GM19372 (cell line): Measurements from ENCODE around the gene FAXC.

Experiments used
- ATAC-seq: cut with Tn5 transposase; IDR thresholded peaks from one replicate; pipeline ENCODE4 v1.9.1; 2021; ENCODE audit warnings: mild to moderate bottlenecking, low read depth, moderate library complexity; ENCODE audit not compliant: unreplicated experiment

Gene FAXC

DNA sequence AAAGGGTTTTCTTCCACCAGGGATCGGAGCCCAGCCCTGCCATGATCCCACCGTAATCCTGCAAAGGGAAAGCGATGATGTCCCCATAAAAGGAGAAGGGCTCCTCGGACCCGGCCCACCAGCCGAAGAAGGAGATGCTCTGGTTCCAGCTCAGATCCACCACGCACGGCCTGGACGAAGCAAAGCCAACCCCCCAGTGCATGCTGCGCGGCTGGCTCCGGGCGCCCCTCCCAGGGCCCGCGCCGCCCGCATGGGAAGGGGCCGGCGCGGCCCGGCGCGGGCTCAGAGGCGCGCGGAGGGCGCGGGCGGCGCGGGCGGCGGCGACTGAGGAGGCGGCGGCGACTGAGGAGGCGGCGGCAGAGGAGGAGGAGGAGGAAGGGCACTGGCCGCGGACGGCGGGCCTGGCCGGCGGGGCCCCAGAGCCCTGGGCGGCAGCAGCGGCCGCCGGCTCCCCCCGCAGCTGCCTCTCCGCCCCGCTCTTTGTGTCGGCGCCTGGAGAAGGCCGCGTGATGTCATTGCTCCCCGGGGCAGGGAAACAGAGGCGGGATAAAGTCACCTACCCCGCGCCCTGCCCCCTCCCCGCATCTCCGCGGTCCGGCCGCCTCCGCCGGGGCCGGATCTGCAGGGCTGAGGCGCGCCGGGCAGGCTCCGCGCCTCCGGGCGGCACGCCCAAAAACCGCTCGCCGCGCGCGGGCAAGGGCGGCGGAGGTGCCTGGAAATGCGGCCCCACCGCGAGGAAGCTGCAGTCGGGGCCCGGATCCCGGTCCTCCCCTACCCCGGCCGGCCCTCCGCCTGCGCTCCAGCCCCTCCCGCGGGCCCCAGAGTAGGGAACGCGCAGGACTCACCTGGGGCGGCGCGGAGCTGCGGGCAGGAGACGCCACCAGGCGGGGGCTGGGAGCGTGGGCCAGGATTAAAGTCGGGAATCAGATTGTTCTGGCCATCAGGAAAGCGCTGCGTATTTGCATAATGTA is at the start of gene FAXC:
Gene FAXC (minus strand): TSS at position 504 of the 971 bp plus-strand sequence. CDS start 302 bp downstream, at position 202.
- ATAC-seq = peak; percentile 47

DNA sequence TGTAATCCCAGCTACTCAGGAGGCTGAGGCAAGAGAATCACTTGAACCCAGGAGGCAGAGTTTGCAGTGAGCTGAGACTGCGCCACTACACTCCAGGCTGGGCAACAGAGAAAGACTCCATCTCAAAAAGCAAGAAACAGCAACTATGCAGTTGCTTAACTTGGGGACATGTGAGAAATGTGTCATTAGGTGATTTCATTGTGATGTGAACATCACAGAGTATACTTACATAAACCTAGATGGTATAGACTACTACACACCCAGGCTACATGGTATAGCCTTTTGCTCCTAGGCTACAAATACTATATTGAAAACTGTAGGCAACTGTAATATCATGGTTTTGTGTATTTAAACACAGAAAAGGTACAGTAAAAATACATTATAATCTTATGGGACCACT is 47.8 kb upstream of the FAXC start:
- no peak for ATAC-seq

DNA sequence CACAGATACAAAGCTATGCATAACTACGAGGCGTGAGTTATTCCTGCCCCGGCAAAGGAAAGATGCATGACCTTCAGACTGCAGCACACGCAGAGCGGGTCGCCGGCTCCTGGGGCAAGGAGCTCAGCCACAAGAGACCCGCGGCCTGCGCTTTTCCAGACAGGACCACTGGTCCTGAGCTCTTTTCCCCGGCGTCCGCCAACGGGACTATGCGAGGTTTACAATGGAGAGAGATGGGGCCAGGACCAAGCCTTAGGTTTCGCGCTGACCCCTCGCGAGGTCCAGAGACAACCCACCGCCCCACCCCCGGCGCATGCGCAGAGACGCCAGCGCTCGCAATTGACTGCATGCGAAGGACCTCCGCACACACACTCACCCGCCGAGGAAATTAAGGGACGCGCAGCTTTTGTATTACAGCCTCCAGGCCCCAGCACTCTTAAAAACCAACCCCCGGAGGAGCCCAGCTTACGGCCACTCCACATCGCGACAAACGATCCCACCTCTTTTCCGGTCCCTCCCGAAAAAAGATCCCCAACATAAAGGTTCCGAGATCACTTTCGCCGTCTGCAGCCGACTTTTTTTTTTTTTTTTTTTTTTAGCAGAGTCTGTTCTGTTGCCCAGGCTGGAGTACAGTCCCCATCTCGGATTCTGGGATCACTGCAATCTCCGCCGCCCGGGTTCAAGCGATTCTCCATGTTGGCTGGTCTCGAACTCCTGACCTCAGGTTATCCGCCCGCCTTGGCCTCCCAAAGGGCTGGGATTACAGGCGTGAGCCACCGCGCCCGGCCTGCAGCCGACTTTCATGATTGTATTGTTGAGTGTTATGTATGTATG is 44.4 kb upstream of the FAXC start, which contains the start of gene COQ3:
Gene COQ3 (minus strand): TSS at position 498 of the 834 bp plus-strand sequence. CDS start 16 bp downstream, at position 482.
- peak; percentile 72 for ATAC-seq

DNA sequence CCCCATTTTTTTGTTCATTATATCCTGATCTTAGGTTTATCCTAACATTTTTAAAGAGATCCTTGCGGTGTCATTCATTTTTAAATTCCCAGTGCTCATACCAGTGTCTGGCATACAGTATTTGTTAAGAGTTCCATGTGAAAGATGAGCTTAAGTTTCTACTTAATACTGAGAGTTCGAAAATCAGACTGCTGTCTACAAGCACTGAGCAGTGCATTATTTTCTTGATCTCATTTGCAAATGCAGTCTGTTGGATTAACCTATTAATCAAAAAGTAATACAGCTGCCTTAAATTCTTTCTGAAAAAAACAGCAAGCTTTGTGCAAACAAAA is 43.9 kb upstream of the FAXC start:
- ATAC-seq = peak; percentile 28

DNA sequence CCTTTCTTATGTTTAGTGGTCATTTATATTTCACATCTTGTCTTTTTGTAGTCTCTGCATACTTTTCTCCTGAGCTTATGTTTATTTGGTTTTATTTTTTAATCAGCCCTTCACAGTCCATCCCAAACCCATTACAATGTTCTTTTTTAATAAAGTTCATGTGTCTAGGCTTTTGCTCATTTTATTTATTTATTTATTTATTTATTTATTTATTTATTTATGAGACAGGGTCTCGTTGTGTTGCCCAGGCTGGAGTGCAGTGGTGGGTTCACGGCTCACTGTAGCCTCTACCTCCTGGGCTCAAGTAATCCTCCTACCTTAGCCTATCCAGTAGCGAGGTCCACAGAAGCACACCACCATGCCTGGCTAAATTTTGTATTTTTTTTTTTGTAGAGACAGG is 41.4 kb upstream of the FAXC start:
- no peak for ATAC-seq

DNA sequence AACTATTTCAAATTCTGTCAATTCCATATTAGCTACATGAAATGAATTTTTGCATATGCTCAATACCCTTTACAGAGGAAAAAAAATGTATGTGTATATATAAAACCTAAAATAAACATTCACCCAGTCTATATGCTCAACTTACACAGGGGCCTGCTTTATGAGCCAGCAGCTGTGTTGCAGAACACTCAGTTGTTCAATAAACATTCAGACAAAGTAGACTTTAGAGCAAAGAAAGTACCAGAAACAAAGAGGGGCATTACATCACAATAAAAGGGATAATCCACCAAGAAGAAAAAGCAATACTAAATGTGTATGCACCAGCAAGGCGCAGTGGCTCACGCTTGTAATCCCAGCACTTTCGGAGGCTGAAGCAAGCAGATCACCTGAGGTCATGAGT is 35.0 kb upstream of the FAXC start:
- no peak for ATAC-seq

DNA sequence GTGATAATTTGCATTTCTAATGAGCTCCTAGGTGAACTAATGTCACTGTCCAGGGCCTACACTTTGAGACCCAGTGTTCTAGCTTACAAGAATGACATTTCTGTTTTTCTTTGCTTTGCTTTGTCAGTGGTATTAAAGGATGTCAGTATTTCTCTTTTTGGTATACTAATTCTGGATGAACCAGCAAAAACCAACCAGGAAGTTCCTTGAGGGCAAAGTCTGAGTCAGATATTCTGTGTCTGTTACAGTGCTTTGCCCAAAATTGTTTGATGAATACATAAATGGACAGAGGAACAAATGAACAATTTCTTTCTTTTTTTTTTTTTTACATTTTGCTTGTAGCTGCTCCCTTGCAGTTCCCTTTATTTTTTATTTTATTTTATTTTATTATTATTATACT is 29.2 kb upstream of the FAXC start:
- ATAC-seq = no peak

DNA sequence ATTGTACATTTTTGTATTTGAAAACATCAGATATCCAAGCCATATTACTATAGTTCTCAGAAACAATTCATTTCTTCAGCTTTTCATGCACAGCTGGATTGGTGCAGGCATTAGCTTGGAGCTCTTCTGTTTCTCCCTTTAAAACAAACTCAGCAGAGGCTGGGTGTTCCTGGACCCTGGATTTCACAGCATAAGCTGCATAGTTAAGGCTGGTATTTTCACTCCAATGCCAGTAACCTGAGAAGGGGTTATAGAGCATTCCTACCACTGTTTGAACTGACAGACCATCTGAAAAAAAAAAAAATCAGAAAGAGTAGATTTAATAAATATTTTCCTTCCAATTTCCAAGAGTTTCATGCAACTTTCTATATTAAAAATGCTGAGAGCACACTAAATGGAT is 20.1 kb upstream of the FAXC start:
- ATAC-seq = no peak

DNA sequence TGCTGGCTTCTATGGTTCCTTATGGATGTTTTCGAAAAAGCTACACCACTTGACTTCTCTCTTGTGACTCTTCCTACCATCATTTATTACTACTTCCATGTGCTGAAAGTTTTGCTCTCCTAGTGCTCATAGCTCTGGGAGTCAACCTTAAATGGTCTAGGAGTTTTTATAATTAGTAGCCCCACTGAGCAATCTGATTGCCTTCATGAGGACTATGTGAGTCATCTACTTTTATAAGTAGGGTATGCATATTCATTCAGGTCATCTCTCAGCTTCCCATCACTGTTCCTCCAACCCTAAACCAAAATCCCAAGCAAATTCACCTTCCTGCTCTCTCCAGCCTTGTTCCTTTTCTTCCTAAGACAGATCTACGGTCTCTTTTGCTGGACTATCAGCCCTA is 17.4 kb upstream of the FAXC start:
- ATAC-seq = no peak

DNA sequence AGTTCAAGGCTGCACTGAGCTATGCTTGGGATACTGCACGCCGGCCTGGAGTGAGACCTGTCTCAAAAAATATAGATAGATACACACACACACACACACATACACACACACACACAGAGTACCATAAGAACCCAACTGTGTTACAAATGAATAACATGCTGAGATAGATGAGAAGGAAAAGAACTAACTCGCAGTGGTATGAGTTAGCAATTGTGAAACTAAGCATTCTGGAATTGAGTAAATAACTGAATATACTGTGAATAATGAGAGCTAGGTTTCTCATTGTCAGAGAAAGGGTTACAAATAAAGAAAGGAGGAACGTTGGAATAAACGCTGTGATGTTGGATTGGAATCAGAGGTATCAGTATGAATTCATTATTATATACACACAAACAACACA is 14.6 kb upstream of the FAXC start:
- peak; percentile 63 for ATAC-seq

DNA sequence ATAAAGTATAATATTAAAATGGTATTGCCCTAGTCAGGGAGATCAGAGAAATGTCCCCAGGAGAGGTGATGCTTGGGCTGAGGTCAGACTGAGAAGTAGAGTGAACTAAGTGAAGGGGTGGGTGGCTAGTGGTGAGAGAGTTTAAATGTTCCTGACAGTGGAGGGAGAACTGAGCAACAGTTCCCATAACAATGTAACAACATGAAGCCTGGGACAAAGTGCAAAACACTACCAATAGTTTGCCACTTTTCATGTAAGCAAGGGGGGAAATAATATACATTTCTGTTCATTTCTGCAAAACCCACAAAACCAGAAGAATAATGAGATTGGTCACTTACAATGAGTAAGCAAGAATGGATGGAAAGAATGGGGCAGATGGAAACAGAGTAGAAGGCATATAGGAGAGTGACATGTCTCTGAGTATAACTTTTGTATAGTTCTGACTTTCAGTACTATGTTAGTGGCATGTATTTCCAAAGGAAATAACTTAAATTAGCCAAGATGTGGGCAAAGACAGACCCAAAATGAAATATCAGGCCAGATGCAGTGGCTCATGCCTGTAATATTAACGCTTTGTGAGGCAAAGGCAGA is 13.3 kb upstream of the FAXC start:
- ATAC-seq = no peak

DNA sequence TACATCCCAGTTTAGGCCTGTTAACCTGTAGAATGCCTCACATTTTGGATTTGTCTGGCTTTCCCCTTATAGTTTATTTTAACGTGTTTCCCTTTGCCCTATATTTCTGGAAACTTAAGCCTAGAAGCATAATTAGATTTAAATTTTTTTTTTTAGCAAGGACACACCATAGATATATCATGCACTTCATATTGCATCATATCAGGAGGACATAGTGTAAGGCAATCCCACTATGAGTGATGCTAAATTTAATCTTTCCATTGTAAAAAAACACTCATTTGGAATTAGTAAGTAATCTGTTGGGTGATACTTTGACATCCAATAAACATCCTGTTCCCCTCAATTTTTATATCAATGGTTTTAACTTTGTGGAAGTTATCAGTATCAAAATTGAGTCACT is 10.3 kb upstream of the FAXC start:
- ATAC-seq = no peak

DNA sequence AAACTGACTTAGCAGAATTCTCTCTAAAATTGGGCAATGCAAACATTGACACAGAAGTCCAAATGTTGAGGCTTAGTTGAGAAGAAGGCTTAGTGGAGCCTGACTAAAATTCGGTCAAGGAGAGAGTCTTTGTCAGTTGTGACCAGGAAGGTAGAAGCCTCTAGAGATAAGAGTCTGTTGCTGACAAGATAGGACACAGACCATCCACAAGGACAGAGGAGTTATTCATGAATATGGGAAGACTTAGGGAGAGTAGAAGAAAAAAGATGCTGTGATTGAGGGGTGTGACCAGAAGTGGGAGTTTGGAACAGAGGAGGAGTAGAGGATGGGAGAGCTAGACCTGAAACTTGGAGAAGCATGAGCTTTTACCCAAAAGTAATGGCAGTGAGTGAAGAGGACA is 7.2 kb upstream of the FAXC start:
- no peak for ATAC-seq

DNA sequence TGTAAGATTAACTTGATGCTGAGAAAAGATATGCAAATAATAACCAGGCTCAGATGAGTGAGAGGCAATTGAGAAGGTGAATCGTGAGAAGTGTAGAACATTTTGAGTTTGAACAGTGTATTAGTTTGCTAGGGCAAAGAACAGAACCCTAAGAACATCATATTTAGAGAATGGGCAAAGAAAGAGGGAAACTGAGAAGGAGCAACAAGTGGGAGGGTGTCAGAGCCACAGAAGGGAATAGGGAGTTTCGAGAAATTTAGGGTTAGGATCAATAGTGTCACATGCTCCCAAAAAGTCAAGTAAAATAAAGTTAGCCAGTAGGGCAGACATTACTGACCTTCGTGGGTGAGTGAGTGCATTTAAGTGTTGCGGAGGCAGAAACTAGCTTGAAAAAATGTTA is 5.5 kb upstream of the FAXC start:
- no peak for ATAC-seq

DNA sequence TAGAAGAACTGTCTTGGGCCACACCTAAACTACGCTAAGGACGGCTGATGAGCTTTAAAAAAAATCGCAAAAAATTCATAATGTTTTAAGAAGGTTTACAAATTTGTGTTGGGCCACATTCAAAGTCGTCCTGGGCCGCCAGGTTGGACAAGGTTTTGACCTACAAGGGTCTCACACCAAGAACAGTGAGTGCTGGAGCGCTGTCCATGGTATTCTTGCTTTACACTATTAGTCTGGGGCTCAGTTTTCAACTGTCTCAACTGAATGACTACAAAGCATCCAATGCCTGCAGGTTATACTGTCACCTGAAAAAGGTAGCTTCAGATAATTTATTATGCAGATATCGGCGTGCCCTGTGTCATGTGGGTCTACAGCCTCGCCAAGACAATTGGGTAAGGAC is 3.7 kb upstream of the FAXC start:
- no peak for ATAC-seq

DNA sequence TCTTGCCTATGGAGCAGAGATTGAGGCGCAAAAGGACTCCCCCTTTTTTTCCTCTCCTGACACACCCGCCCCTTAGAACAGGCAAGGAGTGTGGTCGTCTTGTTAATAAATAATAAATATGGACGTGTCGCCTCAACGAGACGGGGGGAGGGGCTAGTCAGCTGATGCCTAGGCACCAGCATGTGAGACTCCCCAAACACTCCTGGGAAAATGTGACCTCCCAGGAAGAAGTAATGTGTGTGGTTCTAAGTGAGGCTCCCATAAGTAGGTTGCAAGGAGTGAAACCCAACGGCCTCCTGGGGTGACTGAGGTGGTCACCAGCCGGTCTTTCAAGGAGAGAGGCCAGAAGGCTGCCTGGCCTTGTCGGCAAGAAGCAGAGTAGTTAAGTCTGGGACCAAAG is 1.1 kb upstream of the FAXC start:
- no peak for ATAC-seq

DNA sequence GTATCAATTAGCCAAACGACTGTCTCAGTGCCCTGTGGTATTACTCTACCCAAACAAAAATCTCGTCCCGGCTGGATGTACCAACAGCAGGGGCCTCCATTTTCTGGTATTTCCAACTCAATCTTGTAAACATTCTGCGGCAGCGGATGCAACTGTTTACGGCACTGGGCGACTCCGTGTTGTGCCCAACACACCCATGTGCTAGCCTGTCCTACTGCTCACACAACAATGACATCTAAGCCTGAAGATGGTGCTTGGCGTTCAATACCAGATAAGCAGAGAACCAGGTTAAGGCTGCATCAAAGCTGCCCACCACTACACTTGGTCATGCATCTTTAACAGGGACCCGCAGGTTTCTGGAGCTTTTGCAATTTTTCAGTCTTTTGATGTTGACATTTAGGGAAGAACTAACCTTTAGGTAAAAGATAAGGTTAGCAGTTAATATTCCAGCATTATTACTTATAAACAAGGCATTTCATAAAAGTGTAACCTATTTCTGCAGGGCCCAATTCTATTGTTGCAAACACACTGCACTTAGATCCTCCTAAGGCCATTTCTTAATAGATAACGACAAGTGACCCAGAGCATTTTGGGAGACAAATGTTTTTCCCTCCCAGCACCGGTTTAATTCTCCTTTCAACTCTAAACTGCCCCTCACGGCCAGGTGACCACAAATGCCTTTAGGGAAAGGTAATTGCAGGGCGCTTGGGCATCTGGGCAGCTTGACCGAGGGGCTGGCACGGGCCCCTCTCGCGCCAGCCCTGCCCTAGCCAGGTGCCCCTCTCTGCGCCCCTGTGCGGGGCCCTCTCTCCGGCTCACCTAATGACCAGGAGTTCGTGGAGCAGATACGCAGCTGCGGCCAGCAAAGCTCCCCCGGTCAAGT is 945 bp downstream of the FAXC start:
- ATAC-seq = no peak

DNA sequence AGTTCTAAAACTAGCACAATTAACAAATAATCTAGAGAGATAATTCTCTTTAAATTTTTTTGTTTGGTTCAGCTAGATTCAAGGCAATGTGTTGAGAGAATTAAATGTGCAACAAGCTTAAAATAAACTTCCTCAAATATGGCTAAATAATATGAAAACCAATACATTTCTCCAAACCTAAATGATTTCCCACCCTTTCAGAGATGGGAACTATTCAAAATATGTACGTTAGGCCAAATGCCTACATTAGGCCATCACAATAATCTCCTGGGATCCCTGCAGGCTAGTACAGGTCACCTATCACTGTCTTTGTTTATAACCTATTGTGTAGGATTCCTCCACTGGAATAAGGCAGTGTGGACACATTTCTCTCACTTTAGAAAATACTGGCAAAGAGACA is 1.7 kb downstream of the FAXC start:
- no peak for ATAC-seq

DNA sequence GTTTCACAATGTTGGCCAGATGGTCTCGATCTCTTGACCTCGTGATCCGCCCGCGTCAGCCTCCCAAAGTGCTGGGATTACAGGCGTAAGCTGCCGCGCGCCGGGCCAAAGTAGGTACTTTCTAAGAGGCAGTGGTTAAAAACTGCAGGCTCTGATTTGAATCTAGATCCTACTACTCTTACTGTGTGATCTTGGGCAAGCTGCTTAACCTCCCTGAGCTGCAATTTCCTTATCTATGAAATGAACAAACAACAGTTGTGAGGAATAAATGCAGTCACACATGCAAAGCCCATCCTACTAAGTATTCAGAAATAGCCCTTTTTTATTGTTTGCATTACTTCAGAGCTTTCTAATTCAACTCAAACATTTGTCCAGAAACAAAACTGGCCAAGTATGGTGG is 2.9 kb downstream of the FAXC start:
- no peak for ATAC-seq

DNA sequence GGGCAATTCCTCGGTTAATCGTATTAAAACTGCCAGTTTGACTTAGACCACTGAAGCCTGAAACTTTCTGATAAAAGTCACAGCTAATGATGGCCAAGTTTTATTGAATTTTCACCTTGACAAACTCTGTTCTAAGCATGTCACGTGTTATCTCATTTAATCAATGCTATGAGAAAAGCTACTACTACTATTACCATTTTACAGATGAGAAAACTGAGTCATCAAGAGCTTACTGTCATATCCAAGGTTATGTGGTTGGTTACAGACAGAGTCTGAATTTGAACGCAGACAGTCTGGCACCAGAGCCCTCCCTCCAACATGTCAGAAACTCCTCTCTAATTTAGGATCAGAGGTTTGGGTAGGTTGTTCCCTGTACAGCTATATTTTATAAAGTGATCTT is 4.3 kb downstream of the FAXC start:
- ATAC-seq = no peak
